ENCODE results near the gene ZBTB16. TPM values are rescaled to one million over a fixed set of nuclear protein-coding genes. Genes with fewer than 3 reads are reported as not detected.

The ZBTB16 gene
- polyA plus RNA-seq, 1 donor from 2014 or later, result 0.45 TPM

DNA sequence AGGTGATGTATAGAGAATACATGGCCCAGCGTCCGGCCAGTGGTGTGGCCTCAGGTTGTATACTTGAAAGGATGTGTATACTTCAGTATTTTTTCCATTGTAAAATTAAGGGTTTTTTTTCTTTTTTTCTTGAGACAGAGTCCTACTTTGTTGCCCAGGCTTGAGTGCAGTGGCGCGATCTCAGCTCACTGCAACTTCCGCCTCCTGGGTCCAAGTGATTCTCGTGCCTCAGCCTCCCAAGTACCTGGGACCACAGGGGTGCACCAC lies 15.8 kb downstream of the ZBTB16 start:
- no peak overlapping the region for H3K27ac ChIP-seq (ENCODE audit: low read length)
- H3K9ac ChIP-seq (ENCODE audit: low read length), result no peak overlapping the region
- no peak overlapping the region for H3K4me2 ChIP-seq (ENCODE audit: low read length)
- H3K36me3 ChIP-seq (ENCODE audit: insufficient read depth, low read length), result no peaks in the 10 kb centered on the region
- no peaks in the 10 kb centered on the region for H4K20me1 ChIP-seq (ENCODE audit: insufficient read depth)
- no peak overlapping the region for H3K4me3 ChIP-seq (ENCODE audit: low read length)
- H3K9me3 ChIP-seq (ENCODE audit: low read length), result no peaks in the 10 kb centered on the region
- H3F3A ChIP-seq (ENCODE audit: insufficient read depth, low read length, poor library complexity, severe bottlenecking), result no peaks in the 10 kb centered on the region
- H2AFZ ChIP-seq (ENCODE audit: low read depth, low read length), result no peak overlapping the region
- H3K9me2 ChIP-seq (ENCODE audit: insufficient read depth, low read length), result no peaks in the 10 kb centered on the region
- peaks cover 64% of the 10 kb centered on the region for H3K79me2 ChIP-seq (replicated peaks; ENCODE audit: insufficient read depth, low read length)
- TF ChIP-seq TAF1 (IDR thresholded peaks at IDR 0.05; ENCODE audit: low read depth) (no peak), RAD21 (conservative IDR thresholded peaks at IDR 0.05) (no peak), EZH2 (IDR thresholded peaks at IDR 0.05; ENCODE audit: borderline replicate concordance, insufficient read depth, low read length, poor library complexity, severe bottlenecking) (no peak), SMC3 (conservative IDR thresholded peaks at IDR 0.05; ENCODE audit: poor library complexity) (no peak), POLR2AphosphoS5 (IDR thresholded peaks at IDR 0.05) (no peak), EP300 (conservative IDR thresholded peaks at IDR 0.05; ENCODE audit: poor library complexity, severe bottlenecking) (no peak), MXI1 (conservative IDR thresholded peaks at IDR 0.05; ENCODE audit: poor library complexity, severe bottlenecking) (no peak)
- TF ChIP-seq, protein P1, sequence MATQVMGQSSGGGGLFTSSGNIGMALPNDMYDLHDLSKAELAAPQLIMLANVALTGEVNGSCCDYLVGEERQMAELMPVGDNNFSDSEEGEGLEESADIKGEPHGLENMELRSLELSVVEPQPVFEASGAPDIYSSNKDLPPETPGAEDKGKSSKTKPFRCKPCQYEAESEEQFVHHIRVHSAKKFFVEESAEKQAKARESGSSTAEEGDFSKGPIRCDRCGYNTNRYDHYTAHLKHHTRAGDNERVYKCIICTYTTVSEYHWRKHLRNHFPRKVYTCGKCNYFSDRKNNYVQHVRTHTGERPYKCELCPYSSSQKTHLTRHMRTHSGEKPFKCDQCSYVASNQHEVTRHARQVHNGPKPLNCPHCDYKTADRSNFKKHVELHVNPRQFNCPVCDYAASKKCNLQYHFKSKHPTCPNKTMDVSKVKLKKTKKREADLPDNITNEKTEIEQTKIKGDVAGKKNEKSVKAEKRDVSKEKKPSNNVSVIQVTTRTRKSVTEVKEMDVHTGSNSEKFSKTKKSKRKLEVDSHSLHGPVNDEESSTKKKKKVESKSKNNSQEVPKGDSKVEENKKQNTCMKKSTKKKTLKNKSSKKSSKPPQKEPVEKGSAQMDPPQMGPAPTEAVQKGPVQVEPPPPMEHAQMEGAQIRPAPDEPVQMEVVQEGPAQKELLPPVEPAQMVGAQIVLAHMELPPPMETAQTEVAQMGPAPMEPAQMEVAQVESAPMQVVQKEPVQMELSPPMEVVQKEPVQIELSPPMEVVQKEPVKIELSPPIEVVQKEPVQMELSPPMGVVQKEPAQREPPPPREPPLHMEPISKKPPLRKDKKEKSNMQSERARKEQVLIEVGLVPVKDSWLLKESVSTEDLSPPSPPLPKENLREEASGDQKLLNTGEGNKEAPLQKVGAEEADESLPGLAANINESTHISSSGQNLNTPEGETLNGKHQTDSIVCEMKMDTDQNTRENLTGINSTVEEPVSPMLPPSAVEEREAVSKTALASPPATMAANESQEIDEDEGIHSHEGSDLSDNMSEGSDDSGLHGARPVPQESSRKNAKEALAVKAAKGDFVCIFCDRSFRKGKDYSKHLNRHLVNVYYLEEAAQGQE (IDR thresholded peaks at IDR 0.05; ENCODE audit: borderline replicate concordance), result no peak
- TF ChIP-seq, protein P2, sequence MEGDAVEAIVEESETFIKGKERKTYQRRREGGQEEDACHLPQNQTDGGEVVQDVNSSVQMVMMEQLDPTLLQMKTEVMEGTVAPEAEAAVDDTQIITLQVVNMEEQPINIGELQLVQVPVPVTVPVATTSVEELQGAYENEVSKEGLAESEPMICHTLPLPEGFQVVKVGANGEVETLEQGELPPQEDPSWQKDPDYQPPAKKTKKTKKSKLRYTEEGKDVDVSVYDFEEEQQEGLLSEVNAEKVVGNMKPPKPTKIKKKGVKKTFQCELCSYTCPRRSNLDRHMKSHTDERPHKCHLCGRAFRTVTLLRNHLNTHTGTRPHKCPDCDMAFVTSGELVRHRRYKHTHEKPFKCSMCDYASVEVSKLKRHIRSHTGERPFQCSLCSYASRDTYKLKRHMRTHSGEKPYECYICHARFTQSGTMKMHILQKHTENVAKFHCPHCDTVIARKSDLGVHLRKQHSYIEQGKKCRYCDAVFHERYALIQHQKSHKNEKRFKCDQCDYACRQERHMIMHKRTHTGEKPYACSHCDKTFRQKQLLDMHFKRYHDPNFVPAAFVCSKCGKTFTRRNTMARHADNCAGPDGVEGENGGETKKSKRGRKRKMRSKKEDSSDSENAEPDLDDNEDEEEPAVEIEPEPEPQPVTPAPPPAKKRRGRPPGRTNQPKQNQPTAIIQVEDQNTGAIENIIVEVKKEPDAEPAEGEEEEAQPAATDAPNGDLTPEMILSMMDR (IDR thresholded peaks at IDR 0.05; ENCODE audit: poor library complexity, severe bottlenecking), result no peak
- H3K27me3 ChIP-seq (ENCODE audit: insufficient read depth, low read depth, low read length), result no peaks in the 10 kb centered on the region

DNA sequence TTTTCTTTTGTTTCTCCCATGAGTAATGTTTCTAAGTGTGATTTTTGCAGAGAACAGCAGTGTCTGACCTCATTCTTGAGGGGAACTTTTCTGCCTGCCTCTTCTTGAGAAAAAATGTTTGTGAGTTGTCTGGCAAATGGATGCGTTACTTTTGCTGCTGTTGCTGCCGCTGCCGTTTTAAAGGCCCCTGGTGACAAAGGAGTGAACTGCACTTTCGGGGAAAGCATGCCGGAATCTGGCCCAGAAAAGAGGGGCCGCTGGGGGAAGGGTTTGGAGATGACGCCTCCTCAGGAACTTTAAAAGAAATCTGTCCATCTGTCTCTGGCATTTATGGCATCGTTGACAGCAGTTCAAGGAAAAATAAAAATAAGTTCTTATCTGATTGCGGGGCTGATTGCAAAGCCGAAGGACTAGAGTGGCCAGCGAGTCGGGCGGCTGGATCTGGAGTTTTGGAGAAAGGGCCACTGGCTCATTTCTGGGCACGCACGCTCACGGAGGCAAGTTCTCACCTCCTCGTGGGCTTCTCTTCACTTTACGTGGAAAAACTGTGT lies 16.5 kb downstream of the ZBTB16 start:
- Histone ChIP-seq H3K9me2 (ENCODE audit: insufficient read depth, low read length) (no peaks in the 10 kb centered on the region), H2AFZ (ENCODE audit: low read depth, low read length) (no peak overlapping the region), H3F3A (ENCODE audit: insufficient read depth, low read length, poor library complexity, severe bottlenecking) (no peaks in the 10 kb centered on the region), H3K9ac (ENCODE audit: low read length) (no peak overlapping the region), H3K4me2 (ENCODE audit: low read length) (no peak overlapping the region), H3K27ac (ENCODE audit: low read length) (no peak overlapping the region), H3K4me3 (ENCODE audit: low read length) (no peak overlapping the region), H3K36me3 (ENCODE audit: insufficient read depth, low read length) (no peaks in the 10 kb centered on the region), H3K79me2 (replicated peaks; ENCODE audit: insufficient read depth, low read length) (peaks cover 64% of the 10 kb centered on the region), H4K20me1 (ENCODE audit: insufficient read depth) (no peaks in the 10 kb centered on the region), H3K27me3 (ENCODE audit: insufficient read depth, low read depth, low read length) (no peaks in the 10 kb centered on the region), H3K9me3 (ENCODE audit: low read length) (no peaks in the 10 kb centered on the region)
- TF ChIP-seq EZH2 (IDR thresholded peaks at IDR 0.05; ENCODE audit: borderline replicate concordance, insufficient read depth, low read length, poor library complexity, severe bottlenecking) (no peak), SMC3 (conservative IDR thresholded peaks at IDR 0.05; ENCODE audit: poor library complexity) (peak; percentile 24), POLR2AphosphoS5 (IDR thresholded peaks at IDR 0.05) (no peak), RAD21 (conservative IDR thresholded peaks at IDR 0.05) (peak; percentile 46)
- TF ChIP-seq, protein P2 (IDR thresholded peaks at IDR 0.05; ENCODE audit: poor library complexity, severe bottlenecking), result peak; percentile 62
